ENCODE measurements around the gene PICK1.

DNA sequence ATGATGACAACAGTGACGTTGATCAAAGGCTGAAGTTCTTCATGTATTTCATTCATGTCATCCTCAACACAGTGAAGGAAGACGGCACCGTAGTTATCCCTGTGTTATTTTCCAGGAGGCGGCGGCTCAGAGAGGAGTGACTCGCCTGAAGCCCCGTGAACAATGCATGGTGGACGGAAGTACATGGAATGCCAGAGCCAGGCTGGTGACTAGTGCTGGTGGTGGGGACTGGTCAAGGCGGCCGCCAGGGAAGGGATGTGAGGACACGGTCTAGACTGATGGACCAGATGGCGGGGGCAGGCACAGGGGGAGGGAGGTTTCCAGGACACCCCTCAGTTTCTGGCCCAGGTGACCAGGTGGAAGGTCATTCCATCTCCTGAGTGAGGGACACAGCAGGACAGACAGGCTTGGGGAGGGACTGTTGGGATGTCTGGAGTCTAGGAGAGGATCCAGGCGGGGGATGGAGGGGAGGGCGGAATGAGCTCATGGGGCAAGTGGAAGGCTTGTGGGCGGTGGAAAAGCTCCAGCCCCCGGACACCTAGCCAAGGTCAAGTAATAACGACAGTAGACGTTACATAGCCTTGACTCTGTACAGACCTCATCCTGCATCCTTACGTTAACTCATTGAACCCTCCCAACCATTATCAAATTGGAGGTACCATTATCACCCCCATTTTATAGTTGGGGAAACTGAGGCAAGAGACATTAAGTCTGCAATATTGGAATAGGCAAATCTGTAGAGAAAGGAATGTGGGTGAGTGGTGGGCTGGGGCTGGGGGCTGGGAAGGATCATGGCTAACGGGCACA lies 16.0 kb upstream of the PICK1 start:
- TF ChIP-seq POLR2A (IDR thresholded peaks at IDR 0.05), result no peak
- TF ChIP-seq CTCF (IDR thresholded peaks at IDR 0.05), result no peak

Measured in testis (tissue), 2 donors.